IPS-NIHi11 (cell line): Measurements from ENCODE around the gene PLEKHA5.
A peak's percentile ranks its signal among the peaks of the same experiment; 100 is the strongest.
"Not testable (repeated sequence)": the region's sequence is repeated elsewhere in the genome, so short reads cannot be mapped to it uniquely, and the experiment has no call there.

Experiments
- DNase-seq: peaks from one replicate; pipeline ENCODE4 v3.0.0; 2012; ENCODE audit warnings: mixed read lengths, low spot score

PLEKHA5 gene

GRCh38 chr12:19167708-19168107 is 38.2 kb downstream of the PLEKHA5 start:
- DNase-seq, result no peak

GRCh38 chr12:19168644-19169043 is 39.1 kb downstream of the PLEKHA5 start:
- DNase-seq, result no peak

DNA sequence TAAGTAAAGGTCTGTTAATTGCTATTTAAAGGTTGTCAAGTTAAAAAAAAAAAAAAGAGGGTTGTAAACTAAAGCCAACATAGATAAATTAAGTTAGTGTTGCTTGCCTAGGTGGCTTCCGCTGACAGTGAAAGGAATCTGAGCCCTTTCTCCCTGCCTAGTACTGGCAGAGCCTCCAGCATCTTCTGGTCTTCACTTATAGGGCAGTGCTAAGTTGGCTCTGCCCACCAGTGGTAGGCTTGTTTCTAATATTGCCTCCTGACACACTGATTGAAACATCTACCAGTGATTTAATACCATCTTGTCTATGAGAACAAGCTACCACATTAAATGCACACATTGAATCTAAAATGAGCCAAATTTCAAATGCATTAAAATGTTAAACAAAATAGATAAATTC is 39.7 kb downstream of the PLEKHA5 start:
- no peak for DNase-seq

GRCh38 chr12:19170286-19170685 is 40.8 kb downstream of the PLEKHA5 start:
- DNase-seq, result not testable (repeated sequence)

DNA sequence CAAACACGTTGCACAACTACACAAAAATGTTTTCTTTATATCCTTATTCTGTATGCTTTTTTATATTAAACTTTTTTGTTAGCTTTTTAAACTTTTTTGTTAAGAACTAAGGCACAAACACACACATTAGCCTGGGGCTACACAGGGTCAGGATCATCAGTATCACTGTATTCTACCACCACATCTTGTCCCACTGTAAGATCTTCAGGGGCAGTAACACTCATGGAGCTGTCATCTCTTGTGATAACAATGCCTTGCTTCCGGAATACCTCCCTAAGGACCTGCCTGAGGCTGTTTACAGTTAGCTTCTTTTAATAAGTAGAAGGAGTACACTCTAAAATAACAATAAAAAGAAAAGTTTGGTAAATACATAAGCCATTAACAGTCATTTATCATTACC is 42.2 kb downstream of the PLEKHA5 start:
- DNase-seq, result no peak

- DNase-seq, result no peak
Measured at GRCh38 chr12:19177754-19178153, 48.2 kb downstream of the PLEKHA5 start.

DNA sequence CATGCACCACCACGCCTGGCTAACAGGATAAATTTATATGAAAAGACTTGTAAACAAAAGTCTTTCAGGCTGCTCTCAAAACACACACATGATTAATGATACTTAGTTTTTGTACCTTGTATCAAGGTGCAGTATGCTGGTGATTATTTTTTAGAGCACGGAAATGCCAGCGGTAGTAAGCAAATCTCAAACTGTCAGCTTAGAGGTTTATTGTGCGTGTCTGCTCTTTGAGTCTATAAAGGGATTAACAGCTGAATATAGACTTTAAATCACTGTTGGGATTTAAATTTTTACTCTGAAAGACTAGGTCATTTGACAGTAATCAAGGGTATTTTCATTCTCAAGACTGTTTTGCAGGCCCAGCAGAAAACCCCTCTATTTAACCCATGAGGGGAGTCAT is 50.5 kb downstream of the PLEKHA5 start:
- DNase-seq, result no peak

- no peak for DNase-seq
Measured at GRCh38 chr12:19181666-19182426, 52.3 kb downstream of the PLEKHA5 start.

GRCh38 chr12:19183121-19183838 is 53.7 kb downstream of the PLEKHA5 start:
- no peak for DNase-seq

DNA sequence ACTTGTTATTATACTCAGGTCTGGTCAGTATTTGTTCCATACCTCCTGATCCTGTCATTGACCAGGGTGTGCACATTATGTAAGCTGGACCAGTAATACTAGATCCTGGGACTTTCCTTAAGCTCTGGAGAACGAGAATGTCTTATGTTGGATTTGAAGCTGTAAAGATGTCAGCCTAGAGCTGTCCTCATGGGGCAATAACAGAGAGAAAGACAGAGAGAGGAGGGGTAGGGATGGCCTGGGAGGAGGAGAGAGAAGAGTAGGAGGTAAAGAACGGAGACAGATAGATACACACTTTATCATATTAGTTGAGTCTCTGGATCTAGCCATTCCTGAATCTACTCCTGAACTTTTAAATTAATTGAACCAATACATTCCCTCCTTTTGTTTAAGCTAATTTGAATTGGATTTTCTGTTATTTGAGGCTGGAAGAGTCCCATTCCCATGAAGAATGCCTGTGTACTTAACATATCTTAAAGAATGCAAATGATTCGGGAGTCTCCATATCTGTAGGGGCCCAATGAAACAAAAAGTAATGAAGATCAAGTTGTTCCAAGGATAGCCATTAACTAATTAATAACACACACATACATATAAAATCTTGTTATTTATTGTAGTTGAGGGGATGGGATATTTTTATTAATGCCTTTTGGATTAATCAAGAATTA is 55.9 kb downstream of the PLEKHA5 start:
- DNase-seq, result no peak

DNA sequence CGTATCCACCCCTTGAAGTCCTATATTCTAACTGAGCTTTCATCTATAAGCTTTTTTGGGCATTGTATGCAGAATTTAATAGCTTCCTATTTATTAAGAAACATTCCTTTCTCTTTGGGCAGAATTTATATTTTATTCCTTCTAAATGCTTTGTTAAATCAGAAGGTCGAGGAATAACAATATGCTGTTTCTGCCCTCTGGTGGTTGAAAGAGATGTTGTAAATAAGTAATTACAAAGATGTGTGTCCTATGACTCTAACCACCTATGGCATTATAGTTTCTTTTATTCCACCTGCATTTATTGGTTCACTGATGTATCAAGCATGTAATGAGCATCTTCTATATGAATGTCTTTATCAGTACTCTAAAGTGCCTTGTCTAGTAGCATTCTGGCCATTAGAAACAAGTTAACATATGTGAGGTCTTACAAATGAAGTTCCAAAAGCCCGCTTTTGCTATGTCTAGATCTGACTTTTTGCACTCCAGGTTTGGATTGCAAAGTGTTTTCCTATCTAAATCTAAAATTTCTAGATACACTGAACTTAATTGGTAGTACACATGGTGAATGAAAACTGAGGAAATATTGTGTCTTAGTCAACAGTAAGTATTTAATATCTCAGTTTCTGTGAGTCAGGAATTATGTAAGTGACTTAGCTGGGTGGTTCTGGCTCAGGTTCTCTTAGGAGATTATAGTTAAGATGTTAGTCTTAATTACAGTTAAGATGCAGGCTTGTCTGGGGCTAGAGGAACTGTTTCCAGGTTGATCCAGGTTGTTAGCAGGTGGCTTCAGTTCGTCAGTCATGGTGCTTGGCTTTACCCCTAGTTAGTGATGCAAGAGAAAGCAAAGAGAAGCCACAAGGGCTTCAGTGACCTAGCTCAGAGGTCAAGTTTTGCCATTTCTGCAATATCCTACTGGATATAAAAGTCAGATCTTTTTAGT is 57.5 kb downstream of the PLEKHA5 start:
- peak; percentile 38 for DNase-seq

- DNase-seq, result no peak
Measured at GRCh38 chr12:19189522-19189921, 60.0 kb downstream of the PLEKHA5 start.

DNA sequence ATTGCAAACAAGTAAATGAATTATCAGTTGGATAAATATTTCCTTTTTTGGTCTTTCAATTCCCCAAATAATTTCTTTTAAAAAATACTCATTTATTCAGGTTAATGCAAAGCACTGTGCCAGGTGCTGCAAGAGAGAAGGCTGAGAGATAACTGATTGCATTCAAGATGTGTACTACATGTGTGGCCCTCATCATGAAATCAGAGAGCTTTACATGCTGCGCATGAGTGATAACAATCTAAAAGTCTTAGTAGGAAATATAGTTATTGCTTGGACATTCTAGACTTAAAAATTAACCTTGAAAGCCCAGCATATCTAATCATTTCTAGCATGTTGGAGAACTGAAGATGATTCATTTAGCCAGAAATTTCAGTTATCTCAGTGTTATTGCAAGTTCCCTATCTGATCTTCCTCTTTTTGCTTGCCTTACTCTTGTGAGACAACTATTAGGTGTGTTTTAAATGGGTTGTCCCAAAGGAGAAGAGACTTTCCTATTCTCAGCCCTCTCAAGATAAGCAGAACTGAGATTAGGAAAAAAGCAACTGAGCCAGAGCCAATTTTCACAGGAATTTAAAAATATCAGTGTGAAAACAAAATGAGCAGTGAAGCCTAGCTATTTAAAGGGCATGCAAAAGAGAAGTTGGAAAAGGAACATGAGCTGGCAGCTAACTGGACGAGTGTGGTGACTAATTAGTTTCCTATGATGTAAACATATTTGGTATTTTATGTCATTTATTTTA is 60.9 kb downstream of the PLEKHA5 start:
- DNase-seq, result no peak

GRCh38 chr12:19191089-19191488 is 61.6 kb downstream of the PLEKHA5 start:
- no peak for DNase-seq

- no peak for DNase-seq
Measured at GRCh38 chr12:19191563-19191962, 62.0 kb downstream of the PLEKHA5 start.

DNA sequence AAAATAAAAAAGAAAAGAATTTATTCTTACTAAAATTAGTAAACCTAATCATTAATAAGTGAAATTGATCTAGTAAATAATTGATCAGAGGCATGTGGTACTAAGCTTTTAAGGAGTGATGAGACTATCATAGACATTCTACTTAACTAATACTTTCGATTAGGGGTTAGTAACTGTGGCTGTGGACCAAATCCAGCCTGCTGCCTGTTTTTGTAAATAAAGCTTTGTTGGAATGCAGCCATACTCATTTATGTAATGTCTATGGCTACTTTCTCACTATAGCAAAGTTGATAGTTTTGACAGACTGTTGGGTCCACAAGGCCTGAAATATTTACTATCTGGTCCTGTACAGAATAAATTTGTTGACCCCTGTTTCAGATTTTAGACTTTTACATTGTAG is 63.2 kb downstream of the PLEKHA5 start:
- DNase-seq, result no peak

DNA sequence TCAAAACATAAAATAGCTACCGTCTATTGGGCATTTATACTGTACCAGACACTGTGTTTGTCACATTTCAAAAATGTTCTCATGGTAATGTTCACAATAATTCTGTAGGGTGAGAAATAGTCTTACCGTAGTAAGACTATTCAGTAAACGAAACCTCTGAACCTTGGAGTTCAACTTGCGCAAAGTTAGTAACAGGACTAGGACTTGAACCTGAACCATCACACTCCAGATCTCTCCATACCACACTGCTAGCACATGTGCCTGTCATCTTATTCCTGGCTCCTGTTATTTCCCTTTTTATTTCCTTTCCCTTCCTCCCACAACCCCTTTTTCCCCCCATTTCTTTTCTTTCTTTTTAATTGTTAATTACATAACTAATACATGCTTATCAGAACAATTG is 65.4 kb downstream of the PLEKHA5 start:
- DNase-seq, result no peak

DNA sequence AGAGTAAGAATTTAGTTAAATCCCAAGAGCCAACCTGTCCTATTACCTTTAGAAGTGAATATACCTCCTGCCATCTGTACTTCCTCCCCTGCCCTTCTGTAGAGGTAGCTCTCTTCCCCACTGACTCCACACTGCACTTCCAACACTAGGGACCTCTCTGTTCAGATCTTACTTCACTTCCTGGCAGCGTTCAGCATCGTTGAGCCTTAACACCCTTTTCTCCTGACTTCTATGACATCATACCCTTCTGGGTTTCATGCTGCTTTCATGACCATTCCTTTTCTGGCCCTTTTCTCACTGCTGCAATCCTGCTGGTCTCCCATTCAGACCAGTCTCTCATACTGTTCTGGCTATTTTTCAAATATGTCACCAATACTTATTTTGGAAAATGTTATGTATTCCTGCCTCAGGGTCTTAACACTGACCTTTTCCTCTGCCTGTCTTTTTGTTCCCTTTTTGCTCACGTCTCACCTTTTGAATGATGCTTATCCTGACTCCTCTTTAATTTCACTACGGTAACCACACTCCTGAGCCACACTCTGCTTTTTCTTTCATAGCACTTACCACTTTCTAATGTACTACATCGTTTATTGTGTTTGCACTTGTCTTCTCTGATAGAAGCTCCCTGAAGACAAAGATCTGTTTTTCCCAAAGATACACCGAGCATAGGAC is 67.6 kb downstream of the PLEKHA5 start:
- DNase-seq, result no peak

DNA sequence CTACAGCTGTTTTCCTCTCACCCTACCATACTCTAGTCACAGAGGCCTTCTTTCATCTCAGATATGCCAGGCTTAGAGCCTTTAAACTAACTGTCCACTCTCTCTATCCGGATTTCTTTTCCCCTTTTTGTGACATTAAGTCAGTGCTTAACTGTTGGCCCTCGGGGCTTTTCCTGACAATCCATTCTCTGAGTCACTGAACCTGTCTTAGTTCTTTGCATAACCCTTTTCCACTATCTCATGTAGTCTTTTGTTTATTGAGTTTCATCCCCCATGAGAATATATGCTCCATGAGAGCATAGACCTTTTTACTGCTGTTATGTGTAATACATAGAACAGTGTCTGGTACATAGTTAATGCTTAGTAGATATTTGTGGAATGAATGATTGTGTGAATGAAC is 68.7 kb downstream of the PLEKHA5 start:
- no peak for DNase-seq

DNA sequence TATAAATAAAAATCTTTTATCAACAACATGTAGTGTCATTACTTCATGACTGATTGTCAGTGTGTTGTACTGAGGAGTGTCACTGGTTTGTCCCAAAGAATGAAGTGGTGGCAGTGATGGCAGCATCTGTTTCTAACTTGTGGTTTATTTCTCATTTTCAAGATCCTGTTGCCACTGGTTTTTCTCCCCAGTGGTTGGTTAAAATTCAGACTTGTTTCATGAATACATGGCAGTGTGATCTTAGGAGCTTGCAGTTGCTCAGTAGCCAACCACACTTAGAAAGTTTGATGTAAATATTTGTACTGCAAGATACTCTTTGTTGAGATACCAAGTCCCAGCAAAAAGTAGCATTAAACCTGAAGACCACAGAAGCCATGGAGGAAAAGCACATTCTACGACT is 69.8 kb downstream of the PLEKHA5 start:
- no peak for DNase-seq

DNA sequence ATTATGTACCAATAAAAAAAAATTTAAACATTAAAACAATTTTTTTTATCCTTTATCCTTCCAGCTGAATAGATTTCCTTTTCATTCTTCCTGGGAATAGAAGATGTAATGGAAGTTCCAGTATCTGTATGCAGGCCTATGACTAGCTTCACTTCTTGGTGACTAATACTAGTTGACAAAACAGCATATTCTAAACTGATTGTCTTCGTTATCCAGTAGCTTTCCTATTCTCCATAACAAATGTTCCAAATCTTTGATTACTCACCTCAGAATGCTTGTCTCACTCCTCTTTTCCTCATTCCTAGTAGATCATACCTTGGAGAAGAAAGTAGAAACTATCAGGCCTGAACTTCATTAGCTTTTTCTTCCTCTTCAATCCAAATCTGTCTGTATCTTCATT is 70.7 kb downstream of the PLEKHA5 start:
- DNase-seq, result no peak
